ENCODE measurements around the gene RICTOR.

DNA sequence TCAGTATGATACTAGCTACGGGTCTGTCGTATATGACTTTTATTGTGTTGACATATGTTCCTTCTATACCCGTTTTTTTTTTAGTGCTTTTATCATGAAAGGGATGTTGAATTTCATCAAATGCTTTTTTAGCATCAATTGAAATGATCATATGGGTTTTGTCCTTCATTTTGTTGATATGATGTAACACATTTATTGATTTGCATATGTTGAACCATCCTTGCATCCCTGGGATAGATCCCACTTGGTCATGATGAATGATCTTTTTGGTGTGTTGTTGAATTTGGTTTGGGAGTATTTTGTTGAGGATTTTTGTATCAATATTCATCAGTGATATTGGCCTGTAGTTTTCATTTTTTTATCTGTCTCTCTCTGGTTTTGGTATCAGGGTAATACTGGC lies 177.4 kb downstream of the RICTOR start:
- TF ChIP-seq, protein P1, sequence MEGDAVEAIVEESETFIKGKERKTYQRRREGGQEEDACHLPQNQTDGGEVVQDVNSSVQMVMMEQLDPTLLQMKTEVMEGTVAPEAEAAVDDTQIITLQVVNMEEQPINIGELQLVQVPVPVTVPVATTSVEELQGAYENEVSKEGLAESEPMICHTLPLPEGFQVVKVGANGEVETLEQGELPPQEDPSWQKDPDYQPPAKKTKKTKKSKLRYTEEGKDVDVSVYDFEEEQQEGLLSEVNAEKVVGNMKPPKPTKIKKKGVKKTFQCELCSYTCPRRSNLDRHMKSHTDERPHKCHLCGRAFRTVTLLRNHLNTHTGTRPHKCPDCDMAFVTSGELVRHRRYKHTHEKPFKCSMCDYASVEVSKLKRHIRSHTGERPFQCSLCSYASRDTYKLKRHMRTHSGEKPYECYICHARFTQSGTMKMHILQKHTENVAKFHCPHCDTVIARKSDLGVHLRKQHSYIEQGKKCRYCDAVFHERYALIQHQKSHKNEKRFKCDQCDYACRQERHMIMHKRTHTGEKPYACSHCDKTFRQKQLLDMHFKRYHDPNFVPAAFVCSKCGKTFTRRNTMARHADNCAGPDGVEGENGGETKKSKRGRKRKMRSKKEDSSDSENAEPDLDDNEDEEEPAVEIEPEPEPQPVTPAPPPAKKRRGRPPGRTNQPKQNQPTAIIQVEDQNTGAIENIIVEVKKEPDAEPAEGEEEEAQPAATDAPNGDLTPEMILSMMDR (IDR thresholded peaks at IDR 0.05; ENCODE audit: insufficient read depth, low read length, poor library complexity, severe bottlenecking), result no peak
- TF ChIP-seq EZH2phosphoT487 (conservative IDR thresholded peaks at IDR 0.05; ENCODE audit: low read length), result no peak

Data from SU-DHL-6 (cell line).